HepG2 (cell line): ENCODE measurements around the gene FAM81A. TPM values are rescaled to one million over a fixed set of nuclear protein-coding genes. Genes with fewer than 3 reads are reported as not detected.

Experiments used
- ARNT ChIP-seq: fragments of 450-650 bp; IDR thresholded peaks from 2 replicates; pipeline ENCODE4 v1.6.1; 2017
- DBP ChIP-seq: sonication (generic); formaldehyde crosslinking; IDR thresholded peaks from 2 replicates; pipeline ENCODE4 v1.4.0; 2020; ENCODE audit warnings: missing genetic modification reagents; ENCODE audit errors: not compliant biosample characterization
- ELF3 ChIP-seq: IDR thresholded peaks from 2 replicates; pipeline ENCODE4 v1.6.1; 2016; ENCODE audit warnings: missing genetic modification reagents, missing compliant biosample characterization
- ETV5 ChIP-seq: IDR thresholded peaks from 2 replicates; pipeline ENCODE4 v1.6.1; 2018; ENCODE audit warnings: missing biosample characterization, missing genetic modification reagents, inconsistent platforms, borderline replicate concordance
- GATAD2A ChIP-seq: IDR thresholded peaks from 2 replicates; pipeline ENCODE4 v1.6.1; 2016
- MED1 ChIP-seq: sonication (generic); formaldehyde crosslinking; IDR thresholded peaks from 2 replicates; pipeline ENCODE4 v1.4.0; 2020; ENCODE audit warnings: missing genetic modification reagents
- MIXL1 ChIP-seq: IDR thresholded peaks from 2 replicates; pipeline ENCODE4 v1.6.1; 2016
- NCOA2 ChIP-seq: sonication (generic); formaldehyde crosslinking; IDR thresholded peaks from 2 replicates; pipeline ENCODE4 v1.8.0; 2022; ENCODE audit warnings: inconsistent platforms
- NR3C1 ChIP-seq: sonication (generic); formaldehyde crosslinking; IDR thresholded peaks from 2 replicates; pipeline ENCODE4 v1.4.0; 2020; ENCODE audit warnings: missing genetic modification reagents
- SAP130 ChIP-seq: IDR thresholded peaks from 2 replicates; pipeline ENCODE4 v1.6.1; 2016; ENCODE audit warnings: low read depth
- TEAD3 ChIP-seq: optimal IDR thresholded peaks from 2 replicates; pipeline ENCODE3; 2016; ENCODE audit warnings: borderline replicate concordance
- ZFP36L1 ChIP-seq: sonication (generic); formaldehyde crosslinking; IDR thresholded peaks from 2 replicates; pipeline ENCODE4 v1.8.0; 2022; ENCODE audit warnings: mild to moderate bottlenecking, missing genetic modification reagents, moderate library complexity
- ZNF556 ChIP-seq: sonication (generic); formaldehyde crosslinking; IDR thresholded peaks from 2 replicates; pipeline ENCODE4 v1.4.0; 2020; ENCODE audit warnings: mild to moderate bottlenecking, missing genetic modification reagents, borderline replicate concordance
- ZNF737 ChIP-seq: sonication (generic); formaldehyde crosslinking; IDR thresholded peaks from 2 replicates; pipeline ENCODE4 v1.5.0; 2020; ENCODE audit warnings: missing genetic modification reagents, mild to moderate bottlenecking, borderline replicate concordance
- ZNF816 ChIP-seq: sonication (generic); formaldehyde crosslinking; IDR thresholded peaks from 2 replicates; pipeline ENCODE4 v1.8.0; 2022; ENCODE audit warnings: missing genetic modification reagents, mild to moderate bottlenecking, borderline replicate concordance
- polyA plus RNA-seq, 8 experiments: library from polyadenylated mRNA; depleted of rRNA in 3 of 8; stranded (reverse) in 7 of 8; unstranded in 1 of 8; fragments of >200 nt; fragmentation: Illumina TruSeq in 4 of 8; extraction: Trizol in 4 of 8; gene quantifications; 2 replicates each; pipeline versions ENCODE4 v1.2.1 to v1.2.3, GENCODE V29; 2011 to 2016; ENCODE audit warnings: low read depth in 4 of 8, missing spikeins in 1 of 8, mixed read lengths in 1 of 8; ENCODE audit not compliant: insufficient read depth in 1 of 8
- total RNA-seq, 5 experiments: library from RNA; depleted of rRNA; stranded (reverse); fragments of >200 nt; fragmentation: Illumina TruSeq; extraction: Trizol; gene quantifications; 2 replicates each; pipeline ENCODE4 v1.2.3, GENCODE V29; 2016; ENCODE audit warnings: low read depth in 1 of 5
- TF ChIP-seq, protein P1 (sequence below): IDR thresholded peaks from 2 replicates; pipeline ENCODE4 v1.6.1; 2016; ENCODE audit warnings: low read depth
- TF ChIP-seq, protein P2 (sequence below): sonication (generic); formaldehyde crosslinking; IDR thresholded peaks from 2 replicates; pipeline ENCODE4 v1.4.0; 2020; ENCODE audit warnings: missing genetic modification reagents, borderline replicate concordance
- TF ChIP-seq, protein P3 (sequence below): sonication (generic); formaldehyde crosslinking; IDR thresholded peaks from 2 replicates; pipeline ENCODE4 v1.5.1; 2020; ENCODE audit warnings: mild to moderate bottlenecking, moderate library complexity, missing genetic modification reagents
- TF ChIP-seq, protein P4 (sequence below): sonication (generic); formaldehyde crosslinking; IDR thresholded peaks from 2 replicates; pipeline ENCODE4 v1.8.1; 2023; ENCODE audit warnings: missing genetic modification reagents, mild to moderate bottlenecking, borderline replicate concordance
- TF ChIP-seq, protein P5 (sequence below): IDR thresholded peaks from 2 replicates; pipeline ENCODE4 v1.4.0; 2020; ENCODE audit warnings: mild to moderate bottlenecking, missing genetic modification reagents

FAM81A gene
- total and polyA plus RNA-seq, 2 of the 13 experiments (the other 11 are each of a cell fraction or from before 2014, with no cell fraction given) = 0.09 TPM; not detected in 1

DNA sequence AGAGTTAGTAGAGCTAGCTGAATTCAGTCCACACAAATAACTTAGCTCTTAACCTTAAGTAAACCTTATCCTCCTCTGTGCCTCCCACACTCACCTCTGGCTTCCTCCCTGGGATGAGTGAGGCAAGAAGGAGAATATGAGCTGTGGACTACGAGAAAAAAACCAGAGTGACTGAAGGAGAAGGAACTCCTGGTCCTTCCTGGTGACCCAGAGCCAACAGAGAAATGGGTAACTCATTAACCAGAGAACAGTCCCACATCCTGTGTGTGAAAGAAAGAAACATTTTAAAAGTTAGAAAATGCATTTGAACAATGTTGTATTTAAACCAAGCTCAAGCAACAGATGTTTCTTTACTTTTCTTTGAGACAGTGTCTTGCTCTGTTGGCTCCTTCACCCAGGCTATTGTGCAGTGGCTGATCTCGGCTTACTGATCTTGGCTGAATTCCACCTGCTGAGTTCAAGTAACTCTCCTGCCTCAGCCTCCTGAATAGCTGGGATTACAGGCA, 27.5 kb upstream of the FAM81A start (continued):
- TF ChIP-seq, protein P1, sequence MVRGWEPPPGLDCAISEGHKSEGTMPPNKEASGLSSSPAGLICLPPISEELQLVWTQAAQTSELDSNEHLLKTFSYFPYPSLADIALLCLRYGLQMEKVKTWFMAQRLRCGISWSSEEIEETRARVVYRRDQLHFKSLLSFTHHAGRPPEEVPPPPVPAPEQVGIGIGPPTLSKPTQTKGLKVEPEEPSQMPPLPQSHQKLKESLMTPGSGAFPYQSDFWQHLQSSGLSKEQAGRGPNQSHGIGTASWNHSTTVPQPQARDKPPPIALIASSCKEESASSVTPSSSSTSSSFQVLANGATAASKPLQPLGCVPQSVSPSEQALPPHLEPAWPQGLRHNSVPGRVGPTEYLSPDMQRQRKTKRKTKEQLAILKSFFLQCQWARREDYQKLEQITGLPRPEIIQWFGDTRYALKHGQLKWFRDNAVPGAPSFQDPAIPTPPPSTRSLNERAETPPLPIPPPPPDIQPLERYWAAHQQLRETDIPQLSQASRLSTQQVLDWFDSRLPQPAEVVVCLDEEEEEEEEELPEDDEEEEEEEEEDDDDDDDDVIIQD (CRISPR knock-in tag) = 0 out of 2 replicates have a peak, but pooled peaks have one; percentile 37
- TF ChIP-seq DBP (CRISPR knock-in tag) (no peak), TEAD3 (CRISPR knock-in tag) (peak; percentile 8), ETV5 (CRISPR knock-in tag) (peak; percentile 75; the same call in 1 of the 2 replicates), ZNF737 (no peak), ZNF816 (no peak), MIXL1 (CRISPR knock-in tag) (0 out of 2 replicates have a peak, but pooled peaks have one; percentile 39), ELF3 (CRISPR knock-in tag) (peak; percentile 63), ZFP36L1 (CRISPR knock-in tag) (no peak), NR3C1 (no peak), SAP130 (CRISPR knock-in tag) (peak; percentile 38; the same call in 1 of the 2 replicates), GATAD2A (CRISPR knock-in tag) (0 out of 2 replicates have a peak, but pooled peaks have one; percentile 24), ARNT (no peak), MED1 (CRISPR knock-in tag) (peak; percentile 13; the same call in 1 of the 2 replicates), ZNF556 (CRISPR knock-in tag) (no peak), NCOA2 (CRISPR knock-in tag) (peak; percentile 33; the same call in 1 of the 2 replicates)
- TF ChIP-seq, protein P2, sequence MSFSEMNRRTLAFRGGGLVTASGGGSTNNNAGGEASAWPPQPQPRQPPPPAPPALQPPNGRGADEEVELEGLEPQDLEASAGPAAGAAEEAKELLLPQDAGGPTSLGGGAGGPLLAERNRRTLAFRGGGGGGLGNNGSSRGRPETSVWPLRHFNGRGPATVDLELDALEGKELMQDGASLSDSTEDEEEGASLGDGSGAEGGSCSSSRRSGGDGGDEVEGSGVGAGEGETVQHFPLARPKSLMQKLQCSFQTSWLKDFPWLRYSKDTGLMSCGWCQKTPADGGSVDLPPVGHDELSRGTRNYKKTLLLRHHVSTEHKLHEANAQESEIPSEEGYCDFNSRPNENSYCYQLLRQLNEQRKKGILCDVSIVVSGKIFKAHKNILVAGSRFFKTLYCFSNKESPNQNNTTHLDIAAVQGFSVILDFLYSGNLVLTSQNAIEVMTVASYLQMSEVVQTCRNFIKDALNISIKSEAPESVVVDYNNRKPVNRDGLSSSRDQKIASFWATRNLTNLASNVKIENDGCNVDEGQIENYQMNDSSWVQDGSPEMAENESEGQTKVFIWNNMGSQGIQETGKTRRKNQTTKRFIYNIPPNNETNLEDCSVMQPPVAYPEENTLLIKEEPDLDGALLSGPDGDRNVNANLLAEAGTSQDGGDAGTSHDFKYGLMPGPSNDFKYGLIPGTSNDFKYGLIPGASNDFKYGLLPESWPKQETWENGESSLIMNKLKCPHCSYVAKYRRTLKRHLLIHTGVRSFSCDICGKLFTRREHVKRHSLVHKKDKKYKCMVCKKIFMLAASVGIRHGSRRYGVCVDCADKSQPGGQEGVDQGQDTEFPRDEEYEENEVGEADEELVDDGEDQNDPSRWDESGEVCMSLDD (CRISPR knock-in tag) = no peak
- TF ChIP-seq, protein P3, sequence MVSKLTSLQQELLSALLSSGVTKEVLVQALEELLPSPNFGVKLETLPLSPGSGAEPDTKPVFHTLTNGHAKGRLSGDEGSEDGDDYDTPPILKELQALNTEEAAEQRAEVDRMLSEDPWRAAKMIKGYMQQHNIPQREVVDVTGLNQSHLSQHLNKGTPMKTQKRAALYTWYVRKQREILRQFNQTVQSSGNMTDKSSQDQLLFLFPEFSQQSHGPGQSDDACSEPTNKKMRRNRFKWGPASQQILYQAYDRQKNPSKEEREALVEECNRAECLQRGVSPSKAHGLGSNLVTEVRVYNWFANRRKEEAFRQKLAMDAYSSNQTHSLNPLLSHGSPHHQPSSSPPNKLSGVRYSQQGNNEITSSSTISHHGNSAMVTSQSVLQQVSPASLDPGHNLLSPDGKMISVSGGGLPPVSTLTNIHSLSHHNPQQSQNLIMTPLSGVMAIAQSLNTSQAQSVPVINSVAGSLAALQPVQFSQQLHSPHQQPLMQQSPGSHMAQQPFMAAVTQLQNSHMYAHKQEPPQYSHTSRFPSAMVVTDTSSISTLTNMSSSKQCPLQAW = peak; percentile 60; the same call in 1 of the 2 replicates
- TF ChIP-seq, protein P4, sequence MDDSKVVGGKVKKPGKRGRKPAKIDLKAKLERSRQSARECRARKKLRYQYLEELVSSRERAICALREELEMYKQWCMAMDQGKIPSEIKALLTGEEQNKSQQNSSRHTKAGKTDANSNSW (CRISPR knock-in tag) = no peak
- TF ChIP-seq, protein P5, sequence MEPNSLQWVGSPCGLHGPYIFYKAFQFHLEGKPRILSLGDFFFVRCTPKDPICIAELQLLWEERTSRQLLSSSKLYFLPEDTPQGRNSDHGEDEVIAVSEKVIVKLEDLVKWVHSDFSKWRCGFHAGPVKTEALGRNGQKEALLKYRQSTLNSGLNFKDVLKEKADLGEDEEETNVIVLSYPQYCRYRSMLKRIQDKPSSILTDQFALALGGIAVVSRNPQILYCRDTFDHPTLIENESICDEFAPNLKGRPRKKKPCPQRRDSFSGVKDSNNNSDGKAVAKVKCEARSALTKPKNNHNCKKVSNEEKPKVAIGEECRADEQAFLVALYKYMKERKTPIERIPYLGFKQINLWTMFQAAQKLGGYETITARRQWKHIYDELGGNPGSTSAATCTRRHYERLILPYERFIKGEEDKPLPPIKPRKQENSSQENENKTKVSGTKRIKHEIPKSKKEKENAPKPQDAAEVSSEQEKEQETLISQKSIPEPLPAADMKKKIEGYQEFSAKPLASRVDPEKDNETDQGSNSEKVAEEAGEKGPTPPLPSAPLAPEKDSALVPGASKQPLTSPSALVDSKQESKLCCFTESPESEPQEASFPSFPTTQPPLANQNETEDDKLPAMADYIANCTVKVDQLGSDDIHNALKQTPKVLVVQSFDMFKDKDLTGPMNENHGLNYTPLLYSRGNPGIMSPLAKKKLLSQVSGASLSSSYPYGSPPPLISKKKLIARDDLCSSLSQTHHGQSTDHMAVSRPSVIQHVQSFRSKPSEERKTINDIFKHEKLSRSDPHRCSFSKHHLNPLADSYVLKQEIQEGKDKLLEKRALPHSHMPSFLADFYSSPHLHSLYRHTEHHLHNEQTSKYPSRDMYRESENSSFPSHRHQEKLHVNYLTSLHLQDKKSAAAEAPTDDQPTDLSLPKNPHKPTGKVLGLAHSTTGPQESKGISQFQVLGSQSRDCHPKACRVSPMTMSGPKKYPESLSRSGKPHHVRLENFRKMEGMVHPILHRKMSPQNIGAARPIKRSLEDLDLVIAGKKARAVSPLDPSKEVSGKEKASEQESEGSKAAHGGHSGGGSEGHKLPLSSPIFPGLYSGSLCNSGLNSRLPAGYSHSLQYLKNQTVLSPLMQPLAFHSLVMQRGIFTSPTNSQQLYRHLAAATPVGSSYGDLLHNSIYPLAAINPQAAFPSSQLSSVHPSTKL (CRISPR knock-in tag) = peak; percentile 61; the same call in 1 of the 2 replicates
